Stimulated activated CD8-positive, alpha-beta memory T cell treated with anti-CD3 and anti-CD28 coated beads, Interleukin-12 subunit alpha, Interleukin-12 subunit beta, amount 100 ng/mL, for 24 hours (primary cell): ENCODE measurements around the gene SEC11C.

Experiments used
- DNase-seq: peaks from one replicate; pipeline ENCODE4 v3.0.0-alpha.2; 2020; ENCODE audit errors: extremely low read depth

SEC11C gene

GRCh38 chr18:59144483-59144882, 4.8 kb downstream of the SEC11C start:
- no peak for DNase-seq

DNA sequence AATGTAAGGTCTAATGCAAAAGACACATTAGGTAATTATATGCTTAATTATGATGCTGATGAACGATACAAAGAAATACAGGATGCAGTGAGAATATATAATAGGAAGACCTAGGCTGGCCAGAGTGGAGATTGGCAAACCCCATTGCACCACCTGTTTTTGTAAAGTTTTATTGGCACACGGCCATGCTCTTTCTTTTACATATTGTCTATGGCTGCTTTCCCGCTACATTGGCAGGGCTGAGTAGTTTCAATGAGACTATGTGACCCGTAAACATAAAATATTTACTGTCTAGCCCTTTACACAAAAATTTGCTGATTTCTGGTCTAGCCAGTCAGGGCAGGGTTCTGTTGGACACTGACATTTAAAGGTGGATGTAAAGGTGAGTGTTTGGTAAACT, 5.4 kb downstream of the SEC11C start:
- no peak for DNase-seq

DNA sequence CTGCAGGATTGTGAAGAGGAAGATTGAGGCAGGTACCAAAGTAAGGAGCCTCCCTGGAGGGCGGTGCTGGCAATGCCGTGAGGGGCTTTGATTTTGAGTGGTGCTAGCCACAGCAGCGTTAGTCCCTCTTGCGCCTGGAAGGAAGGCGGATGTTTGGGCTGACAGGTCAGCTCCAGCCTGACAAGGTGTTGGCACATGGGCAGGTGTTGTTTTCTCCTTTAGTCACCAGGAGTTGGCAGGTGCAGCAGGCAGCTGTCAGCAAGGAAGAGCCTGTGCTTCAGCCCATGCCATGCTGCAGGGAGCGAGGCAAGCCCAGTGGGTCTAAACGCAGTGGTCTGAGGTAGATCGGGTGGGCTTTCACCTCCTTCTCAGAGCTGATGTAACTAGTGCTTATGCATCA, 8.5 kb downstream of the SEC11C start:
- no peak for DNase-seq

GRCh38 chr18:59149007-59149406, 9.3 kb downstream of the SEC11C start:
- no peak for DNase-seq

DNA sequence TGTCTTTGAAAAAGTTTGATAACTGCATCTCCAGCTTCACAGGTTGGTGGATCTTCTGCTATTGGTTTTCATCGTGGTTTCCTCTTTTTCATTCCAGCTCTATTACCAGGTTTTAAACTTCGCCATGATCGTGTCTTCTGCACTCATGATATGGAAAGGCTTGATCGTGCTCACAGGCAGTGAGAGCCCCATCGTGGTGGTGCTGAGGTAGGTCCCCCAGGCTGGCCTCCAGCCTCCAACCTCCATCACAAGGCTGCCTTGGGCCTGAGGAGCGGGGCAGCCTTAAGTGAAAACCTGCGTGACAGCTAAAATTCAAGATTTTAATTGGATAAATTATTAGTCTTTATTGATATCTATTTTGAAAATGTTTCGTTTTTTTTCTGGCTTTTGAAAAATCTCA, 9.7 kb downstream of the SEC11C start:
- DNase-seq: no peak

GRCh38 chr18:59150236-59150635, 10.6 kb downstream of the SEC11C start:
- DNase-seq: no peak

GRCh38 chr18:59155153-59155552, 15.5 kb downstream of the SEC11C start:
- DNase-seq: no peak

GRCh38 chr18:59156316-59156715, 16.6 kb downstream of the SEC11C start:
- DNase-seq: no peak

DNA sequence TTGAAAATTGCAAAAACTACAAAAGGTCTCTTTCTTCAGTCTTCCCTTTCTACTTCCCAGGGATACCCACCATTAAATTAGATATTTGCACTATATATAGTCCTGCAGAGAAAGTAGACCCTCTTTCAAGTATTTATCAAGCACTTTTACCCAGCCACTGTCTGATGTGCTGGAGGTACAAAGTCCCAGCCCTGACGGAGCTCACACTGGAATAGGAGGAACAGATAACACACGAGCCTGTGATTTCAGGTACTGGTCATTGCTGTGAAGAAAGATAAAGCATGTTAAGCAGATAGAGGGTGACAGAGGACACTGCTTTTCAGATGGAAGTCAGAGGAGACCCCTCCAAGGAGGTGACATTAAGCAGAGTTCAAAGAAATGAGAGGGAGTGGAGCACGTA, 19.6 kb downstream of the SEC11C start:
- no peak for DNase-seq

DNA sequence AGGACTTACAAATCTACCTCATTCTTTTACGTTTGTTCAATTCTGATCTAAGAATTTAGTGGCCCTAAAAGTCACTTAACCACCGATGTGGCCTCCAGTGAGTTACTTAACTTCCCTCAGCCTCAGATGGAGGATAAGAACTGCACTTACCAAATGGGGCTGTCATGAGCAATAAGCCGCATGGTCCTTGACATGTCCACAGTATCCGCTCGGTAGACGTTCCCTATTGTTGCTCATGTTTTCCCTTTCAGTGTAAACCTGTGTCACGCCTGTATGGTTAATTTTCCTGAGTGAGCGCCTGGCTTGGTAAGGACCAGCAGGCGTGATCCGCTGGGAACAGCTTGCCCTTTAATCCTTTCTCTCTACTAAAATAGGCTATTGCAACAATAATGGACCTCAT, 20.3 kb downstream of the SEC11C start:
- no peak for DNase-seq

- no peak for DNase-seq
Observed at GRCh38 chr18:59172664-59173249, 33.1 kb downstream of the SEC11C start.

GRCh38 chr18:59177485-59177884, 37.8 kb downstream of the SEC11C start:
- DNase-seq: no peak

GRCh38 chr18:59180150-59180845, 40.6 kb downstream of the SEC11C start:
- no peak for DNase-seq

DNA sequence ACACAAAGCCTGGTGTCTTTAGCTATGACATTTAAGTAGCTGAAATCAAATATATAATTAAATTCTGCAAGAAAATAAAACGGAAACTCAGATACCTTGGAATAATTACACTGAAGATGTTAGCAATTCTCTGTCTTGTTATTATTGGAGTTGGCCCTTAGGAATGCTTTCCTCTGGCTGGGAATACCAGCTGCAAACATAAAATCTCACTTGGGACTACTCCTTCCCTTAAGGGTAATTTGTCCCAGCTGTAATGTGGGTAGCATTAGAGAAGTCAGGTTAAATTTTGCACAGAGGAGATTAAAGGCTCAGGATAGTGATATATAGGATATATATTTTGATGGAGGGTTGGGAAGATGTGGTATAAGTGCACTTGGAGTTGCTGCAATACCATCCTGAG, 43.0 kb downstream of the SEC11C start:
- DNase-seq: no peak

GRCh38 chr18:59189008-59189407, 49.3 kb downstream of the SEC11C start:
- DNase-seq: no peak

DNA sequence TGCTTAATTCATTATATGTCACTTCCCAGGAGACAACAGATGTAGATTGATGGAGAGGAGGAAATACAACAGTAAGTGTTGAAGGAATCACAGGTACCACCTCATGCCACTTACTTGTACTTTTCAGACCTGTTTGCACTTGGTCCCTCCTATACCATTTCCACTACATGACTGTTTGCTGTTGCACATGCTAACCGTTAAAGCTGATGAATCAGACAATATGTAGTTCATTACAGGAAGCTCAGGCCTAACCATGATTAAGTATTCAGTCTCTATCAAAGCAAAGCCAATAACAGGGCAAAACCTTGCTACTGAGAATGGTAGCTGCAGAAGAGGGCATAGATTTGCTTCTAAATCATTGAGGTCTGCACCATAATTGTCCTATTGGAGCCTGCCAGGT, 50.1 kb downstream of the SEC11C start:
- DNase-seq: no peak

DNA sequence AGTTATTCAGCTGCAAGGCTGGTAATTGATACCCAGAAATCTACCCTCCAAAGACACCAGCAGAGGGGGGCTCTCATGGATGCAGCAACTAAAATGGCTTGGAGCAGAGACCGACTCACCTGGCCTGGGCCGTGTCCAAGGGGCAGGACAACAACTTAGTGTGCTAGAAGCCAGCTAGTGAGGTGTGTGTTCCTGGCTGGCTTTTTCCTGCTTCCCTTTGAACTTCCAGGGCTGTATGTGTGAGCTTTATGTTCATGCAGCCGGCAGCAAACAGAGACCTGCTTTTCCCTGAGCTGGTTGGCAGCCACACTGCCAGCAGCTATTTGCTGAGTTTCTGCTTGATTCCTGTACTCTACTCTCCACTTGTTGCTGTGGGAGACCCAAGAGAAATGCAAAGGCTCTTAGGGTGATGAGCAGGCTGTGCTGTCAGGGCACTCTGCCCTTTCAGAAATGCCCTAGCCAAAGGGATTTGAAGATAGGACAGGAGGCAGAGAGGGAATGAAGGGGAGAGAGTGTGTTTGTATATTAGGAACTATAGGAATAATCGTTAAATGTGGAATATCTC, 56.6 kb downstream of the SEC11C start:
- DNase-seq: no peak

DNA sequence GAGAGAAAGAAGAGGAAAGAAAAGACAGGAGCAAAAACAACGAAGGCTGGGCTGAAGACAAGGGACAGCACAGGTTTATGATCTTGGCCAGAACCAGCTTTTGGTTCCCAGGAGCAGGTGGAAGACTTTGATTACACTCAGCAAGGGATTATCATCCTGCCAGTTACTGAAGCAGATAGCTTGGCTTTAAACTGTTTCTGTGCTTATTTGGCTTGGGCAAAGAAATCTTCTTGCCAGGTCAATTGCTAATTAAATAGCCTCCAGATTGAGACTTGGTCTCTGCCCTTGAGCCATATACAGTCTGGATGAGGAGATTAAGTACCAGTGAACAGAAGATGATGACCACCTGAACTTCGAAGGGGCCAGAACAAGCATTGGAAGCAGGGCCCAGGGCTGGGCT, 58.0 kb downstream of the SEC11C start:
- no peak for DNase-seq

DNA sequence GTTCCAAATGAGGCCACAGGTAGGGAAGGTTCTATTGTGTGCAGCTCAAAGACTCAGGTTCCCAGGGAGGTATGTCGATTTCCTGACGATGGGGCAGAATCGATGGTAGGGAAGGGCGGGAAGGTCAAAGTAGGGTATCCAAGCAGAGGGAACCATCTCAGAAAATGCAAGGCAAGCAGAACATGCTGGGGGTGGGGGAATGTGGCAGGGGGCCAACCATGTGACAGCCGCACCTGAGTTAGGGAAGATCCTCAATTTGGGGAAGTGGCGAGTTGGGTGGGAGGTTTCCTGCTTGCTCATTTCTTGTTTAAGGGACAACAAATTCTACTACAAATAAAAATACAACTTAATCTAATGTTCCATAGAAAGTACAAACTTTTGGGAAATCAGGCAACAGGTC, 58.5 kb downstream of the SEC11C start:
- DNase-seq: no peak

DNA sequence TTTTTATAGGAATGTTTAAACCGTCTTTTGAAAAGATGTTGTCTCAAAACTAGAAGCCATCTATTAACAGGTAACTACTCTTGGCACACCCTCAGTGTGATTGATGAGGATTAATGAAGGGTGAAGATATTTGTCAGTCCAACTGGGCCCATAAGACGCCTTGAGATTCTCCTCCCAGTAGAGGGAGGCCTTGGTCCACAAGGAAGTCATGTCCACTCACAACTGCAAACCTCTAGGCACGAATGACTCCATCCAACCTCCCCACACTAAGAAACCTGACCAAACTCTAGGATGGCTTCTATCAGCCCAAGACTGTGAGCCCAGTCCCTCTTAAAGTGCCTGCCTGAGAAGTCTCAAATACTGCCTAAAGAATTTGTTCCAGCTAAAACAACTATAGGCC, 61.1 kb downstream of the SEC11C start:
- no peak for DNase-seq

GRCh38 chr18:59202258-59202820, 62.7 kb downstream of the SEC11C start:
- DNase-seq: no peak

- no peak for DNase-seq
Observed at GRCh38 chr18:59207506-59207905, 67.8 kb downstream of the SEC11C start.
